HepG2 (cell line): ENCODE measurements around the gene GAS2L1. TPM values are rescaled to one million over a fixed set of nuclear protein-coding genes. Genes with fewer than 3 reads are reported as not detected.

Experiments
- CREB1 ChIP-seq, 2 experiments: fragments of 450-650 bp in 1 of 2; IDR thresholded peaks; 2 replicates each; pipeline ENCODE4 v1.6.1; 2016 to 2017; ENCODE audit warnings: control low read depth in 1 of 2, mild to moderate bottlenecking in 1 of 2, missing compliant biosample characterization in 1 of 2, missing genetic modification characterization in 1 of 2
- CREM ChIP-seq, 2 experiments: sonication (generic) in 1 of 2; formaldehyde crosslinking in 1 of 2; IDR thresholded peaks; 2 replicates each; pipeline versions ENCODE4 v1.4.0 to v1.6.1; 2016 to 2020; ENCODE audit warnings: antibody characterized with exemption in 1 of 2, mild to moderate bottlenecking in 1 of 2, missing genetic modification reagents in 1 of 2
- GZF1 ChIP-seq: sonication (generic); formaldehyde crosslinking; IDR thresholded peaks from 2 replicates; pipeline ENCODE4 v1.5.1; 2020; ENCODE audit warnings: mild to moderate bottlenecking, missing genetic modification reagents
- HIVEP1 ChIP-seq: sonication (generic); formaldehyde crosslinking; IDR thresholded peaks from 2 replicates; pipeline ENCODE4 v1.4.0; 2020; ENCODE audit warnings: mild to moderate bottlenecking, missing genetic modification reagents
- HNF4A ChIP-seq: sonication (generic); formaldehyde crosslinking; IDR thresholded peaks from 2 replicates; pipeline ENCODE4 v1.4.0; 2020; ENCODE audit warnings: missing genetic modification reagents
- KDM5A ChIP-seq: fragments of 200-600 bp; sonication (generic); IDR thresholded peaks from 2 replicates; pipeline ENCODE4 v1.7.0; 2018; ENCODE audit warnings: antibody characterized with exemption, mild to moderate bottlenecking, low read length, borderline replicate concordance
- KLF16 ChIP-seq, 2 experiments: sonication (generic) in 1 of 2; formaldehyde crosslinking in 1 of 2; IDR thresholded peaks; 2 replicates each; pipeline versions ENCODE4 v1.6.1 to v1.8.0; 2016 to 2023; ENCODE audit warnings: missing genetic modification reagents in 2 of 2, missing compliant biosample characterization in 1 of 2
- MEIS1 ChIP-seq: sonication (generic); formaldehyde crosslinking; IDR thresholded peaks from 2 replicates; pipeline ENCODE4 v1.9.0; 2021; ENCODE audit warnings: mild to moderate bottlenecking, missing genetic modification reagents, moderate library complexity, borderline replicate concordance
- NRL ChIP-seq: sonication (generic); formaldehyde crosslinking; IDR thresholded peaks from 2 replicates; pipeline ENCODE4 v1.5.0; 2020; ENCODE audit warnings: missing genetic modification reagents, mild to moderate bottlenecking, moderate library complexity, borderline replicate concordance
- PAWR ChIP-seq: sonication (generic); formaldehyde crosslinking; IDR thresholded peaks from 2 replicates; pipeline ENCODE4 v1.4.0; 2020; ENCODE audit warnings: missing genetic modification reagents, mild to moderate bottlenecking, borderline replicate concordance
- PHF5A ChIP-seq: IDR thresholded peaks from one replicate; pipeline ENCODE4 v1.6.1; 2018; ENCODE audit warnings: low read depth, missing genetic modification reagents; ENCODE audit not compliant: unreplicated experiment
- PITX1 ChIP-seq: sonication (generic); formaldehyde crosslinking; IDR thresholded peaks from 2 replicates; pipeline ENCODE4 v1.5.1; 2020; ENCODE audit warnings: mild to moderate bottlenecking, missing genetic modification reagents
- POGZ ChIP-seq: sonication (generic); formaldehyde crosslinking; IDR thresholded peaks from 2 replicates; pipeline ENCODE4 v1.4.0; 2020; ENCODE audit warnings: mild to moderate bottlenecking, missing genetic modification reagents
- SKI ChIP-seq: fragments of 450-650 bp; IDR thresholded peaks from one replicate; pipeline ENCODE4 v1.6.1; 2018; ENCODE audit warnings: mild to moderate bottlenecking; ENCODE audit not compliant: partially characterized antibody
- ZBTB4 ChIP-seq: sonication (generic); formaldehyde crosslinking; IDR thresholded peaks from 2 replicates; pipeline ENCODE4 v1.4.0; 2020; ENCODE audit warnings: missing genetic modification reagents, mild to moderate bottlenecking, borderline replicate concordance
- ZFP91 ChIP-seq: sonication (generic); formaldehyde crosslinking; IDR thresholded peaks from 2 replicates; pipeline ENCODE4 v1.9.0; 2022; ENCODE audit warnings: missing genetic modification reagents, mild to moderate bottlenecking, borderline replicate concordance
- ZNF451 ChIP-seq: sonication (generic); formaldehyde crosslinking; IDR thresholded peaks from 2 replicates; pipeline ENCODE4 v1.5.0; 2020; ENCODE audit warnings: mild to moderate bottlenecking, missing genetic modification reagents
- ZNF768 ChIP-seq: sonication (generic); formaldehyde crosslinking; IDR thresholded peaks from 2 replicates; pipeline ENCODE4 v1.4.0; 2020; ENCODE audit warnings: missing genetic modification reagents
- ZNF777 ChIP-seq: sonication (generic); formaldehyde crosslinking; IDR thresholded peaks from 2 replicates; pipeline ENCODE4 v1.4.0; 2020; ENCODE audit warnings: missing genetic modification reagents
- ZNF790 ChIP-seq: sonication (generic); formaldehyde crosslinking; IDR thresholded peaks from 2 replicates; pipeline ENCODE4 v1.8.0; 2022; ENCODE audit warnings: missing genetic modification reagents, mild to moderate bottlenecking, borderline replicate concordance
- polyA plus RNA-seq, 8 experiments: library from polyadenylated mRNA; depleted of rRNA in 3 of 8; stranded (reverse) in 7 of 8; unstranded in 1 of 8; fragments of >200 nt; fragmentation: Illumina TruSeq in 4 of 8; extraction: Trizol in 4 of 8; gene quantifications; 2 replicates each; pipeline versions ENCODE4 v1.2.1 to v1.2.3, GENCODE V29; 2011 to 2016; ENCODE audit warnings: low read depth in 4 of 8, missing spikeins in 1 of 8, mixed read lengths in 1 of 8; ENCODE audit not compliant: insufficient read depth in 1 of 8
- total RNA-seq, 5 experiments: library from RNA; depleted of rRNA; stranded (reverse); fragments of >200 nt; fragmentation: Illumina TruSeq; extraction: Trizol; gene quantifications; 2 replicates each; pipeline ENCODE4 v1.2.3, GENCODE V29; 2016; ENCODE audit warnings: low read depth in 1 of 5
- TF ChIP-seq, protein P1 (sequence below): IDR thresholded peaks from 2 replicates; pipeline ENCODE4 v1.6.1; 2016; ENCODE audit warnings: low read depth, borderline replicate concordance
- TF ChIP-seq, protein P2 (sequence below): sonication (generic); formaldehyde crosslinking; IDR thresholded peaks from 2 replicates; pipeline ENCODE4 v1.9.0; 2021; ENCODE audit warnings: missing genetic modification reagents, mild to moderate bottlenecking, borderline replicate concordance

GAS2L1 gene
- total and polyA plus RNA-seq, 2 of the 13 experiments (the other 11 are each of a cell fraction or from before 2014, with no cell fraction given): 1.8 to 3.3 TPM

GRCh38 chr22:29267858-29268510 is 38.5 kb upstream of the GAS2L1 start, which contains the start of the genes EWSR1 and RHBDD3 (continued):
- TF ChIP-seq ZFP91: peak; percentile 85; the same call in 1 of the 2 replicates
- peak; percentile 87 for TF ChIP-seq PITX1 (CRISPR knock-in tag)
- TF ChIP-seq, protein P1, sequence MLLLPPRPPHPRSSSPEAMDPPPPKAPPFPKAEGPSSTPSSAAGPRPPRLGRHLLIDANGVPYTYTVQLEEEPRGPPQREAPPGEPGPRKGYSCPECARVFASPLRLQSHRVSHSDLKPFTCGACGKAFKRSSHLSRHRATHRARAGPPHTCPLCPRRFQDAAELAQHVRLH (CRISPR knock-in tag): peak; percentile 78; the same call in 1 of the 2 replicates
- no peak; the same call in 1 of the 2 replicates for TF ChIP-seq KDM5A
- TF ChIP-seq SKI: peak; percentile 40
- TF ChIP-seq ZNF768 (CRISPR knock-in tag): peak; percentile 47; the same call in 1 of the 2 replicates
- TF ChIP-seq CREM (IDR thresholded peaks at IDR 0.05): peak; percentile 61; the same call in 1 of the 2 replicates
- no peak for TF ChIP-seq CREM (CRISPR knock-in tag; IDR thresholded peaks at IDR 0.05)
- peak; percentile 75 for TF ChIP-seq POGZ (CRISPR knock-in tag)
- TF ChIP-seq ZNF777 (CRISPR knock-in tag): peak; percentile 15; the same call in 1 of the 2 replicates
- peak in 1 of 2 experiments; percentile 36; a peak in 2 of 4 replicates for TF ChIP-seq KLF16 (CRISPR knock-in tag; IDR thresholded peaks at IDR 0.05)
- no peak for TF ChIP-seq HNF4A (CRISPR knock-in tag)
- TF ChIP-seq PAWR (CRISPR knock-in tag): 0 out of 2 replicates have a peak, but pooled peaks have one; percentile 89
- TF ChIP-seq CREB1 (IDR thresholded peaks at IDR 0.05): peak; percentile 51; the same call in 1 of the 2 replicates
- TF ChIP-seq CREB1 (CRISPR knock-in tag; IDR thresholded peaks at IDR 0.05): no peak
- peak; percentile 76 for TF ChIP-seq HIVEP1 (CRISPR knock-in tag)
- no peak; the same call in 1 of the 2 replicates for TF ChIP-seq ZNF451
- TF ChIP-seq, protein P2, sequence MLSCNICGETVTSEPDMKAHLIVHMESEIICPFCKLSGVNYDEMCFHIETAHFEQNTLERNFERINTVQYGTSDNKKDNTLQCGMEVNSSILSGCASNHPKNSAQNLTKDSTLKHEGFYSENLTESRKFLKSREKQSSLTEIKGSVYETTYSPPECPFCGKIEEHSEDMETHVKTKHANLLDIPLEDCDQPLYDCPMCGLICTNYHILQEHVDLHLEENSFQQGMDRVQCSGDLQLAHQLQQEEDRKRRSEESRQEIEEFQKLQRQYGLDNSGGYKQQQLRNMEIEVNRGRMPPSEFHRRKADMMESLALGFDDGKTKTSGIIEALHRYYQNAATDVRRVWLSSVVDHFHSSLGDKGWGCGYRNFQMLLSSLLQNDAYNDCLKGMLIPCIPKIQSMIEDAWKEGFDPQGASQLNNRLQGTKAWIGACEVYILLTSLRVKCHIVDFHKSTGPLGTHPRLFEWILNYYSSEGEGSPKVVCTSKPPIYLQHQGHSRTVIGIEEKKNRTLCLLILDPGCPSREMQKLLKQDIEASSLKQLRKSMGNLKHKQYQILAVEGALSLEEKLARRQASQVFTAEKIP: no peak
- TF ChIP-seq MEIS1 (CRISPR knock-in tag): 0 out of 2 replicates have a peak, but pooled peaks have one; percentile 28
- no peak for TF ChIP-seq ZBTB4
- no peak for TF ChIP-seq ZNF790 (CRISPR knock-in tag)
- no peak for TF ChIP-seq PHF5A
- 0 out of 2 replicates have a peak, but pooled peaks have one; percentile 51 for TF ChIP-seq GZF1 (CRISPR knock-in tag)
- TF ChIP-seq NRL: peak; percentile 46
